ENCODE data around the gene NFAM1.

NFAM1 gene

GRCh38 chr22:42408810-42409529 lies 23.2 kb downstream of the NFAM1 start:
- no peak for TF ChIP-seq CTCF (IDR thresholded peaks at IDR 0.05; ENCODE audit: low read length, missing control alignments)
- DNase-seq (ENCODE audit: low read depth): no peak
- H3K4me3 ChIP-seq (replicated peaks; ENCODE audit: low read depth, low read length): no peak overlapping the region

- H3K4me3 ChIP-seq (replicated peaks; ENCODE audit: low read depth, low read length): no peak overlapping the region
- no peak for DNase-seq (ENCODE audit: low read depth)
- no peak for TF ChIP-seq CTCF (IDR thresholded peaks at IDR 0.05; ENCODE audit: low read length, missing control alignments)
Observed at GRCh38 chr22:42408276-42408675, 23.9 kb downstream of the NFAM1 start.

GRCh38 chr22:42404266-42404665 lies 27.9 kb downstream of the NFAM1 start:
- no peak for TF ChIP-seq CTCF (IDR thresholded peaks at IDR 0.05; ENCODE audit: low read length, missing control alignments)
- no peak for DNase-seq (ENCODE audit: low read depth)
- H3K4me3 ChIP-seq (replicated peaks; ENCODE audit: low read depth, low read length): no peak overlapping the region

GRCh38 chr22:42401535-42402334 lies 30.5 kb downstream of the NFAM1 start:
- DNase-seq (ENCODE audit: low read depth): no peak
- TF ChIP-seq CTCF (IDR thresholded peaks at IDR 0.05; ENCODE audit: low read length, missing control alignments): no peak
- no peak overlapping the region for H3K4me3 ChIP-seq (replicated peaks; ENCODE audit: low read depth, low read length)

GRCh38 chr22:42400811-42401534 lies 31.2 kb downstream of the NFAM1 start:
- no peak overlapping the region for H3K4me3 ChIP-seq (replicated peaks; ENCODE audit: low read depth, low read length)
- DNase-seq (ENCODE audit: low read depth): no peak
- TF ChIP-seq CTCF (IDR thresholded peaks at IDR 0.05; ENCODE audit: low read length, missing control alignments): no peak

DNA sequence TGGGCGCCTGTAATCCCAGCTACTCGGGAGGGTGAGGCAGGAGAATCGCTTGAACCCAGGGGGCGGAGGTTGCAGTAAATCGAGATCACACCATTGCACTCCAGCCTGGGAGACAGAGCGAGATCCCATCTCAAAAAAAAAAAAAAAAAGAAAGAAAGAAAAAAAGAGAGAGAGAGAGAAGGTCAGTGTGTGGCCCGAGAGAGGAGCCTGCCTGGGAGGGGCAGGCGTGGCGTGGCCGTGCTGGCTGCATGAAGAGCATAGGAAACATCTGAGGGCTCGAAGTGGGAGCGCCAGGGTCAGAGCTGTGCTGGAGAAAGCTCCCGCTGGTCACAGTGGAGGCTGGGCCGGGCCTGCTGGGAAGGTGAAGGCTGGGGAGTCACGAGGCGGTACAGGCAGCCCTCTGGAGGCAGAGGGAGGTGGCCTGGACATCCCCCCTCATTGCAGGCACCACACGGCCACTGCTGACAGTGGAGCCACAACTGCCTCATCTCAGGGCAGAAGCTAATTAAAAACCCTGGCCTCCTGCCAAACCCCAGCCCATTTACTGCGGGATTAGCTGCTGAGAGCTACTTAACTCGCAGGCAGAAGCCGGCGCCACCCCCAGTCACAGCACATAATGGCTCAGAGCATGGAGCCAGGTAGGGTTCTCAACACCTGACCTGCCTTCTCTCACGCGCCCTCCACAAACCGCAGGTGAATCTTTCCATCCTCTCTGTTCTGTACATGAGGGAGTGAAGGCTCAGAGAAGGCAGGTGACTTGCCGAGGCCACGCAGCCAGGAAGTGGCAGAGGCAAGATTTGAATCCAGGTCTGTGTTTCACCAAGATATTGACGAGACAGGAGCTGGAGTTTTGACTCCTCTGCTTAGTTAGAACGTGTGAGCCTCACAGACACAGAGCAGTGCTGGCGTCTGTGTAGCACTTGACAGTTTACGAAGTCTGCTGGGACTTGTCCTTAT lies 32.6 kb downstream of the NFAM1 start:
- TF ChIP-seq CTCF (IDR thresholded peaks at IDR 0.05; ENCODE audit: low read length, missing control alignments): no peak
- H3K4me3 ChIP-seq (replicated peaks; ENCODE audit: low read depth, low read length): no peak overlapping the region
- DNase-seq (ENCODE audit: low read depth): no peak
